Mesothelial cell of epicardium (in vitro differentiated cells): ENCODE measurements around the gene SLC6A6. TPM values are rescaled to one million over a fixed set of nuclear protein-coding genes. Genes with fewer than 3 reads are reported as not detected.

Source experiments
- DNase-seq, 2 experiments: peaks; one replicate each; pipeline ENCODE4 v3.0.0; 2021; ENCODE audit warnings: low spot score in 2 of 2; ENCODE audit not compliant: unreplicated experiment in 2 of 2
- H3K27ac Mint-ChIP-seq: 2 replicates; pipeline ENCODE4 v1.8.0; 2021; ENCODE audit warnings: mixed read lengths
- H3K27me3 Mint-ChIP-seq: 2 replicates; pipeline ENCODE4 v1.8.0; 2021; ENCODE audit warnings: low read depth, mixed read lengths
- H3K36me3 Mint-ChIP-seq: 2 replicates; pipeline ENCODE4 v1.8.0; 2021; ENCODE audit warnings: mixed read lengths
- H3K4me1 Mint-ChIP-seq: 2 replicates; pipeline ENCODE4 v1.8.0; 2021; ENCODE audit warnings: mixed read lengths
- H3K4me3 Mint-ChIP-seq: 2 replicates; pipeline ENCODE4 v1.8.0; 2021; ENCODE audit warnings: mild to moderate bottlenecking, moderate library complexity, mixed read lengths
- H3K9me3 Mint-ChIP-seq: 2 replicates; pipeline ENCODE4 v1.8.0; 2021; ENCODE audit warnings: mixed read lengths
- CTCF ChIP-seq: fragments of 200-600 bp; sonication (generic); IDR thresholded peaks from one replicate; pipeline ENCODE4 v1.5.0; 2021; ENCODE audit warnings: antibody characterized with exemption; ENCODE audit not compliant: unreplicated experiment
- total RNA-seq: library from RNA; stranded (reverse); gene quantifications from 3 replicates; pipeline ENCODE4 v1.2.1, GENCODE V29; 2021

Gene SLC6A6
- total RNA-seq, 1 donor from 2014 or later = 21.2 TPM

GRCh38 chr3:14448063-14448462, 45.7 kb downstream of the SLC6A6 start:
- no peaks in the 10 kb centered on the region for H3K27me3 Mint-ChIP-seq
- peaks cover 34% of the 10 kb centered on the region for H3K36me3 Mint-ChIP-seq
- H3K4me1 Mint-ChIP-seq = no peaks in the 10 kb centered on the region
- no peak for TF ChIP-seq CTCF
- no peak overlapping the region for H3K27ac Mint-ChIP-seq
- no peak for DNase-seq
- no peaks in the 10 kb centered on the region for H3K9me3 Mint-ChIP-seq
- no peak overlapping the region for H3K4me3 Mint-ChIP-seq

DNA sequence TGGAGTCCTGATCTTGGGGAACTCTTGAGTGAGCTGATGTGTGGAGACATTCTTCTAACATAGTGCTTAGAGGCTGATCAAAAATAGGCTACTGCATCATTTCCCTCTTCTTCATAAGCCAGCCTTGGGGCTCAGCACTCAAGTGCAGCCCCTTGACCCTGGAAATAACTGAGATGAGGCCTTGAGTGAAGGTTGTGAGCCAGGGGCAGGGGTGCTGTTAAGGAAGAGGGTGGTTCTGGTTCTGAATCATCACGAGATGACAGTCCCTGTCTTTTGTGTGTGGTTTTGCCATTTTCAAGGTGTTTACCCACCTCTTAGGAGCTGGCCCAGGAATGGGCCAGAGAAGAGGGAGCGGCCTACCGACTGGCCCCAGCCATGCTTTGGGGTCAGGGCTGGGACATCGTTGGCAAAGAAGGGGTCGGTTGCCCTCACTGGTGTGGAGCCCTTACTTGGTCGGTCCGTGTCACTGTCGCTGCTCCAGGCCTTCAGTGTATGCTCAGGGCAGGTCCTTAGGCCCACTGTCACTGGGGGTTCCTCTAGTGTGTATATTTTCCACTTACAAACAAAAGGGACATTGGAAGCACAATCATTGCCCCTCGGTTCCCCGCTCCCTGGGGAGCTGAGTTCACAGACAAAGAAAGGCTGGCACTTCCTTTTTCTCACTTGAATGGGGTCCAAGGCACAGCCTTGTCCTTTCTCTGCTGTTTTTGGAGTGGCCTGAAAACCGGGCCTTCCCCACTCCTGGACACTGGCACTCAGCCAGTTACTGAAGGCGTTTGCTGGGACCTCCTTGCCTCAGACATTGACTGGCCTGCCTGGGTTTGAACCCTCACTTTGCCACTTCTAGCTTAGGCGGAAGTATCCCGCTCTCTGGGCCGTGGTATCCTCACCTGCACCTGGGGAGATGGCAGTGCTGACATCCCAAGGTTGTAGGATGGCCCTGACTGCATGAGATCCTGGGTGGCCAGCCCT, 46.6 kb downstream of the SLC6A6 start:
- no peaks in the 10 kb centered on the region for H3K9me3 Mint-ChIP-seq
- H3K36me3 Mint-ChIP-seq = peaks cover 34% of the 10 kb centered on the region
- H3K4me1 Mint-ChIP-seq = peaks cover 5% of the 10 kb centered on the region
- H3K27me3 Mint-ChIP-seq = no peaks in the 10 kb centered on the region
- H3K4me3 Mint-ChIP-seq = no peak overlapping the region
- TF ChIP-seq CTCF = no peak
- no peak overlapping the region for H3K27ac Mint-ChIP-seq
- DNase-seq = no peak

DNA sequence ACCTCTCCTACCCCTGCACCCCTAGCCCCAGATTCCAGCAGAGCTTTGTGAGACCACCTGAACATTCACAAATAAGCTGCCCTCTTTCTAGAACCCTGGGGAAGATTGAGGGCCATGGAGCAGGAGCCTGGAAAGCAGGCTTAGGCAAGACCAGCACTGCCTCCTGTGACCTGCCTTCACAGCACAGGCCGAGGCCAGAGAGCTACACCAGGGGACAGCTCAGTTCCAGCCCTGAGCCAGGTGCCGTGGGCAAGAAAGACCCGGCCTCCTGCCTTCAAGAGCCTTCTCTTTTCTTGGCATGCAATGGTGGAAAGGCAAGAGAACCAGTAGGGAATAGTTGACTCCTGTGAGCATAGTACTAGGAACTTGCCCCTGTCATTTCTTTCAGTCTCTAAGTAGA, 48.1 kb downstream of the SLC6A6 start:
- H3K36me3 Mint-ChIP-seq = peaks cover 34% of the 10 kb centered on the region
- H3K27me3 Mint-ChIP-seq = no peaks in the 10 kb centered on the region
- H3K27ac Mint-ChIP-seq = no peak overlapping the region
- H3K4me1 Mint-ChIP-seq = peaks cover 13% of the 10 kb centered on the region
- TF ChIP-seq CTCF = no peak
- no peak for DNase-seq
- H3K9me3 Mint-ChIP-seq = no peaks in the 10 kb centered on the region
- no peak overlapping the region for H3K4me3 Mint-ChIP-seq

DNA sequence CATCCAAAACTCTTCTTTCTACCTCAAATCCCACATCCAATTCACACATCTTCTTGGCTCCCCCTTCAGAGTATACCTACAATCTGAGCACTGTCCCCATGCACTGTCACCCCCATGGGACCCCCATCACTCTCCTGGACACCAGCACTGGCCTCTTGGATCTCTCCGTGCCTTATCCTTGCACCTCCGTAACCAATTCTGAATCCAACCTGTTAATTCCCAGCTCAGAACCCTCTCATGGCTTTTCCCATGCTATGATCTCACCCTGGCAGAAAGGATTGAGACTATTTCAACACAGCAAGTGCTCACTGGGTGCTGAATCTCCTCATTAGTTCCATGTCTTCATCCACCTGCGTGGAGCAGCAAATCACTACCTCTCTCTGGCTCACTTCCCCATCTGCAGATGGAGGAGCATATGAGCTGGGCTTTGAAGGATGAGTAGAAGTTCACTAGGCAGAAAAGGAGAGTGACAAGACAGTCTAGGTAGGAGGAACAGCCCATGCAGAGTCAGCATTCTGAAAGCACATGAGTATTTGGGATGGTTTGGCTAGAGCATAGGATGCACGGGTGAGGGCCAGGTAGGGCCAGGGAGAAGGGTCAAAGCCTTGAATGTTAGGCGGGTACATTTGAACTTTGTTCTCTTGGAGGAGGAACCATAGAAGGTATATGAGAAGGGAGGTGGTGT, 48.7 kb downstream of the SLC6A6 start:
- H3K36me3 Mint-ChIP-seq = peaks cover 31% of the 10 kb centered on the region
- H3K4me1 Mint-ChIP-seq = peaks cover 13% of the 10 kb centered on the region
- DNase-seq = no peak
- no peaks in the 10 kb centered on the region for H3K27me3 Mint-ChIP-seq
- H3K9me3 Mint-ChIP-seq = no peaks in the 10 kb centered on the region
- TF ChIP-seq CTCF = no peak
- H3K27ac Mint-ChIP-seq = no peak overlapping the region
- H3K4me3 Mint-ChIP-seq = no peak overlapping the region

- H3K36me3 Mint-ChIP-seq = peaks cover 23% of the 10 kb centered on the region
- H3K4me3 Mint-ChIP-seq = no peak overlapping the region
- H3K27ac Mint-ChIP-seq = peak overlapping the region; percentile 30
- H3K9me3 Mint-ChIP-seq = no peaks in the 10 kb centered on the region
- TF ChIP-seq CTCF = no peak
- no peaks in the 10 kb centered on the region for H3K27me3 Mint-ChIP-seq
- DNase-seq = no peak
- peaks cover 13% of the 10 kb centered on the region for H3K4me1 Mint-ChIP-seq
Observed at GRCh38 chr3:14451844-14452739, 49.7 kb downstream of the SLC6A6 start.
